ENCODE data around the gene DNAJA2.
"Not testable (repeated sequence)": the region's sequence is repeated elsewhere in the genome, so short reads cannot be mapped to it uniquely, and the experiment has no call there.

DNAJA2 gene

DNA sequence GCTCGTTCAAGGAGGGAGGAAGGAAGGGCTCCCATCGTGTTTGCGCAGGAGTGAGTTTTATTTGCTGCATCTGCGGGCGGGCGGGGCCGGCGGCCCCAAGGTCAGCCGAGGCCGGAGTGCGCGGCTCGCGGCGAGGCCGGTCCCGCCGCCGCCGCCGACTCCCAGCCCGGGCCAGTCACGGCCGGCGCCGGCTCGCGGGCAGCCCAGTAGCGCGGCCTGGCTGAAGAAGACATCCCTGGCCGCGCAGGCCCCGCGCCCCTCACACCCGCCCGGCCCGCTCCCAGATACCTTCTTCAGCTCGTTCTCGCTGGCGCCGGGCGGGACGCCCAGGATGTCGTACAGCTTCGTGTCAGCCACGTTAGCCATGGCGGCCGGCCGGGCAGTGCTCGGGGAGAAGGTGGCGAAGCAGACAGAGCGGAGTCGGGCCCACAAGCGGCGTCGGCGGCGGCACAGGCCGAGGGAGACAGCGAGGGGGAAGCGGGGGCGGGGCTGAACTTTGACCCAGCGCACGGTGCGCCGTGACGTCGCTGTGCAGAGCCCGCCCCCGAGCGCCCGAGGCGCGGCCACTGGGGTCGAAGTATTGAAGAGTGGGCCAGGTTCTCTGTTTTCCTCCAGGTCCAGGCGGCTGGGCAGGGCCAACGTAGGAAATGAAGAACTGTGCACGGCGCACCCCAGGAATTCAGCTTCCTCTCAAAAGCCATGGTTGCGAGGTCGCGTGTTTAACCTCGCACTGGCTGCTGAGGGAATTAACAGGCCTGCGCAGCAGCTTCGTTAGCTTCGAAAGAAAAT is at the start of gene DNAJA2:
DNAJA2 (minus strand) TSS at position 468 of the 789 bp plus-strand sequence; CDS start at position 366, 102 bp downstream.
- FAIRE-seq = peak; percentile 40

DNA sequence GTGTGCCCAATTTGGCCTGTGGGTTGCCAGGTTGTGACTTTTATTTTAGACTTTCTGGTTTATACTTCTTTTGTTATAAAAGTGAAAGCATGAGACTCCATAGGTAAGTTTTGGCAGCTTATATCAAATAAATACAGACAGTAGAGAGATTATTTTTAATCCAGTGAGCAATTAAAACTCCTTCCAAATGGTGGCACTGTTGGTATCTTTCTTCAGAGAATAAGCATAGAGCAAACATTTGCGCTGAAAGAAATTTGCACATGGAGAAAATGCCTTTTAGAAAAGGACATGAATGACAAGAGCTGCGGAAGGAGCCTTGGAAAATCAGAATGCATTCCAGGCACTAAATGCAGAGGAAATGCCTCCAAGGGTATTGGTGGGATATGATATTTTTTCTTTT is 46.1 kb upstream of the DNAJA2 start:
- peak; percentile 40 for FAIRE-seq

DNA sequence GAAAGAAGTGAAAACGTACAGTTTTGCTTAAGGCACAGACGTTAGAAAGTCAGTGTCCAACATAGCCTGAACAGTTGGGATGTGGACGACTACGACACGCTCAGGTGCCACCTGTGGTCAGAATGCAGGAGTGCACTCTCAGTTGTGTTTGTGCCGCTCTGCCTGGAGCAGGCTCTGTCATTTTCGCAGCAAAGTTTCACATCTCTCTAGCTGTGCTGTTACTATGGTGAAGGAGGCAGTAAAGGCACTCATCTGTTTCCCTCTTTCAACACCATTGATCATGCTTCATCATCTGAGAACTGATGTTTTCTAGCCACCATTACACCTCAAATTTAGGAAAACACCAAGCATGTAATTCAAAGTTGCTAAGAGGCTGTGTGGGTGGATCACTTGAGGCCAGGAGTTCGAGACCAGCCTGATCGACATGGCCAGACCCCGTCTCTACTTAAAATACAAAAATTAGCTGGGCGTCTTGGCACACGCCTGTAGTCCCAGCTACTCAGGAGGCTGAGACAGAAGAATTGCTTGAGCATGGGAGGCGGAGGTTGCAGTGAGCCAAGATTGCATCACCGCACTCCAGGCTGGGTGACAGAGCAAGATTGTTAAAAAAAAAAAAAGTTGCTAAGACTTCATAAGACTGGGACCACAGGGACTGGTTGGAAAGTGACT is 44.9 kb upstream of the DNAJA2 start:
- peak; percentile 91 for FAIRE-seq

DNA sequence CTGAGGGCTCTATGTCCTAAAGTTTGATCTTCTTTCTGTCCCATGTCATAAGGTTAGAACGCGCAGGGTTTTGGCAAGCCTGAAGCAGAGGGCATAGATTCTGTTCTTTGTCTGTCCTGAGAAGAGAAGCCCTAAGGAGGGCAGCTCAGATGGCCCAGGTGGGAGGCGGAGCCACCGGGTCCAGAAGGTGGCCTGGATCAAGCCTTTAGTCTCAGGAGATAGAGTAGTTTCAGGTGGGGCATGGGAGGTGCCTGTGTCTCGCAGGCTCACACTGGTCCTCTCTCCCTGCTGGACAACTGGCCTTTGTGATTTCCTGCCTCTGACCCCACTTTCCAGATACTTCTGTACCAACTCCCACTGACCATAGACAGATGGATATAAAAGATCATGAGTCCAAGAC is 44.2 kb upstream of the DNAJA2 start:
- no peak for FAIRE-seq

DNA sequence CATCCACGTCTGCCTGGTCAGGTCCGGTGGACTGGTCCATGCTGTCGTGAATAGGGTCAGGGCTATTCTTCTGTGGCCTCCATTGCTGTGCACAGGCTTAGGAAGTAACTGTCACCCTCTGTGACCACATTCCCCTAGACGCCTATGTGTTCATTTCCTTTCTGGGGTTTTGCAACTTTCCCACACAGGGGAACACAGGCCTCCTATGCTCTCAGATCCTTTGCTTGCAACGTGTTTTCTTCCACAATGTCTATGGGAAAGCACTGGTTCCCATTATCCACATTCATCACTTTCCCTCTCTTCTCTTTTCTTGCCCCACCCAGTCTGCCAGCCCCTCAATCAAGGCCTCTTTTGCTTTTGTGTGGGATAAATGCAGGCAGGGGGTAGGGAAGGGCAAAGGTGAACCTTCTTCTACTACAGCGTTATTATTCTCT is 43.2 kb upstream of the DNAJA2 start:
- FAIRE-seq = no peak

DNA sequence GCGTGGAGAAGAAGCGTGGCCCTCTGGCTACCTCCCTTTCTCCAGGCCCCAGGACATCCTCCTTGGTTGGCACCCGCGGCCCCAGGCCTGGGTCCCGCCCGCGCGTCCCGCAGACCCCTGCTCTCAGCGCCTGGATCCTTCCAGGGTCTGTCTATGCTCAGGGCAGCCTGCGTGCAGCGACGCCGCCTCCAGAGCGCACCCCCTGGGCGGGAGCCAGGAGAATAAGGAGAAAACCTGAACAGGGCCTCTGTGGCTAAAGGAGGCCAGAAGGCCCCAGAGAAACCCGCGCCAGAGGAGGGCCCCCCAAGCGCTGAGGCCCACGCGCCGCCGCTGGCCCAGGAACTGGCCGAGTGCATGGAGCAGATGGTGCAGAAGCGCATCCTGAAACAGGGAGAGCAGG is 40.4 kb upstream of the DNAJA2 start:
- no peak for FAIRE-seq

DNA sequence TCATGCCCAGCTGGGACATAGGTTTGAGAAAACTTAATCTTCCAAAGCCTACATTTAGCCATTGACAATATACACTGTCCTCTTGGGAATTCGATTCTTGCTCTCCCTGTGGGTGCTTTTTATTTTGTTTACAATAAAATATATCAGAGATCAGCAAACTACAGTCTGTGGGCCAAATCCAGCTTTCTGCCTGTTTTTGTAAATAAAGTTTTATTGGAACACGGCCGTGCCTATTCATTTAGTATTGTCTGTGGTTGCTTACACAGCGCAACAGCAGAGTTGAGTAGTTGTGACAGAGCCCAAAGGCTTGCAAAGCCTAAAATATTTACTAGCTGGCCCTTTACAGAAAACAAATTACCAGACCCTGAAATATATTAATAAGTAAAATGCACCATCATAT is 39.7 kb upstream of the DNAJA2 start:
- FAIRE-seq = no peak

DNA sequence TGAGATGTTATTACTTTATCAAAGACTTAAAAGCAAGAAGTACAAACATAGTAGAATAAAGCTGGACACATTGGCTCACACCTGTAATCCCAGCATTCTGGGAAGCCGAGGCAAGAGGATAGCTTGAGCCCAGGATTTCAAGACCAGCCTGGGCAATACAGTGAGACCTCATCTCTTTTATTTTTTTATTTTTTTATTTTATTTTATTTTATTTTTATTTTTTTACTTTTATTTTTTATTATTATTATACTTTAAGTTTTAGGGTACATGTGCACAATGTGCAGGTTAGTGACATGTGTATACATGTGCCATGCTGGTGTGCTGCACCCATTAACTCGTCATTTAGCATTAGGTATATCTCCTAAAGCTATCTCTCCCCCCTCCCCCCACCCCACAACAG is 37.3 kb upstream of the DNAJA2 start:
- FAIRE-seq = not testable (repeated sequence)

DNA sequence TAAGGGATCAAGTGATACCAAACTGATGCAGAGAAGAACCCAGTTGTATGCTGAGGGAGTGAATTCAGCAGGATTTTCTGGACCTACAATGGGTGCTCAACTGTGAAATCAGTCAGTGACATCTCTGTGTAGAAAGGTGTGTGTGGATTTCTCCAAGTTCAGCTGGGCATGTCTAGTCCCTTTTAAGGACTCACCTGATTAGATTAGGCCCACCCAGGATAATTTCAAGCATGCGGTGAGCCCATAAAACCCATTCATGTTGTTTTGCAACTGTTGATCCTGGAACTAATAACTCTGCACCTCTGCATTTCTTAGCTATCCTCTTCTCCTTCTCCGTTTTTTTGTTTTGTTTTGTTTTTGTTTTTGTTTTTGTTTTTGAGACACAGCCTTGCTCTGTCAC is 35.1 kb upstream of the DNAJA2 start:
- no peak for FAIRE-seq

DNA sequence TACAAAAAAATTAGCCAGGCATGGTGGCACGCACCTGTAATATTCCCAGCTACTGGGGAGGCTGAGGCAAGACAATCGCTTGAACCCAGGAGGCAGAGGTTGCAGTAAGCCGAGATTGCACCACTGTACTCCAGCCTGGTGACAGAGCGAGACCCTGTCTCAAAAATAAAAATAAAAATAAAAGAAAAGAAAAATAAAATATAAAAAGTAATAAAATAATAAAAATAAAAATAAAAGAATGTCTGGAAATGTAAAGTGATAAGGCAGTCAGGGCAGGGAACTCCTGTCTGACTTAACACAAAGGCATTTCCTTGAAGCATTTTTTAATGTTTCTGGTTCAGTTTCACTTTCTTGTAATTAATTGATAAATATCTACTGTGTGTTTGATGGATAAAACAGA is 34.7 kb upstream of the DNAJA2 start:
- FAIRE-seq = no peak

DNA sequence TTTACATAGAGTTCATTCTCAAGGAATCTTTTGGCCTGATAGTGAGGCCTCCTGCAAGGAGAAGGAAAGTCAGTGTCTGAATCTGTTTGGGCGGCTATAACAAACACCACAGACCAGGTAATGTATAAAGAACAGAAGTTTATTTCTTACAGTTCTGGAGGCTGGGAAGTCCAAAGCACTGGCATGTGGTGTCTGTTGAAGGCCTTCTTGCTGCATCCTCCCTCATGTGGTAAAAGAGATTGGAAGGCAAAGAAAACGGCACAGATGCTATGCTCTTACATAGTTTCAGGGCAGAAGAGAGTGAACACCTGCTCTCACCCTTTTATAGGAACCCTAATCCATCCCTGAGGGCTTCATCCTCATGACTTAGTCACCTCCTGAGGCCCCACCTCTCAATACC is 31.2 kb upstream of the DNAJA2 start:
- no peak for FAIRE-seq

DNA sequence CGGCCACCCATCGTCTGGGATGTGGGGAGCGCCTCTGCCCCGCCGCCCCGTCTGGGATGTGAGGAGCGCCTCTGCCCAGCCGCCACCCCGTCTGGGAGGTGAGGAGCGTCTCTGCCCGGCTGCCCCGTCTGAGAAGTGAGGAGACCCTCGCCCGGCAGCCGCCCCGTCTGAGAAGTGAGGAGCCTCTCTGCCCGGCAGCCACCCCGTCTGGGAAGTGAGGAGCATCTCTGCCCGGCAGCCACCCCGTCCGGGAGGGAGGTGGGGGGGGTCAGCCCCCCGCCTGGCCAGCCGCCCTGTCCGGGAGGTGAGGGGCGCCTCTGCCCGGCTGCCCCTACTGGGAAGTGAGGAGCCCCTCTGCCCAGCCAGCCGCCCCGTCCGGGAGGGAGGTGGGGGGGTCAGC is 26.6 kb upstream of the DNAJA2 start:
- not testable (repeated sequence) for FAIRE-seq

DNA sequence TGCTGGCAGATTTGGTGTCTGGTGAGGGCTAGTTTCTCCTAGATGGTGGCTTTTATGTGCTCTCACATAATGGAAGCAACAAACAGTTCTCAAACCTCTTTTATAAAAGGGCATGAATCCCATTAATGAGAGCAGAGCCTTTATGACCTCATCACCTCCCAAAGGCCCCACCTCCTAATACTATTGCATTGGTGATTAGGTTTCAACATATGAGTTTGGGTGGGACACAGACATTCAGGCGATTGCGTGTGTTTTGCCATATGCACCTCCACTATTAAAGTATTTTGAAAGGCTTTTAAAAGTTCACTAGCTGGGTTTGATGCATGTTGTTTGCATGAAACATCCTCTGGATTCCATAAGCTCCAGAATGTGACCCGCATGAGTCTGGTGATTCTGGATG is 24.4 kb upstream of the DNAJA2 start:
- FAIRE-seq = no peak

DNA sequence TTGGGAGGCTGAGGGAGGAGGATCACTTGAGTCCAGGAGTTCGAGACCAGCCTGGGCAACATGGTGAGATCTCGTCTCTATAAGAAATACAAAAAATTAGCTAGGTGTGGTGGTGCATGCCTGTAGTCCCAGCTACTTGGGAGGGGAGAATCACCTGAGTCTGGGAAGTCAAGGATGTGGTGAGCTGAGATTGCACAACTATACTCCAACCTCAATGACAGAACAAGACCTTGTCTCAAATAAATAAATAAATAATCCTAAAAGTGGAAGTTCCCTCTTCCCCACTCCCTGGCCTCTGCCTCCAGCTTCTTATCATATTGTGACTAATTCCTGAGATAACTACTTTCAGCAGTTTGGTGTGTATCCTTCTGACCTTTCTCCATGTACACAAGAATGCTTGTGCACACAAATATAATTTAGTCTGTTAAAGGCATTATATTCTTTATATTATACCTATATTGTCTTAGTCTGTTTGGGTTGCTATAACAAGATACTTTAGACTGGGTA is 23.5 kb upstream of the DNAJA2 start:
- no peak for FAIRE-seq

DNA sequence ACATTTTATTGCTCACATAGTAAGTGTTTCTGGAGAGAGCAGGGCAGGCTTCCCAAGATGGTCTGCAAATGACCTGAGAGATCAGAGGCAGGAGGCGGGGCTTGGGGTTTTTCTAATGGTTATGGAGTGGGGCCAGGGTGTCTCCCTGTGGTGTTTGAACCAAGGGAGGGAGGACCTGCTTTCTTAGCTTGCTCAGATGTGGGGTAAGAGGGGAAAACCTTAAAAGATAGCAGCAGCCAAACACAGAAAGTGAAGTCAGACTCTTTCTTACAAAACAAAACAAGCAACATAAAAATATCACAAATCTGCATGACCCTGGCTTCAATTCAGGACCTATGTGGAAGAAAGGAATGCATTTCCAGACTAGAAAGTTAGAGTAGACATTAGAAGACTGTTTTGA is 22.9 kb upstream of the DNAJA2 start:
- no peak for FAIRE-seq

DNA sequence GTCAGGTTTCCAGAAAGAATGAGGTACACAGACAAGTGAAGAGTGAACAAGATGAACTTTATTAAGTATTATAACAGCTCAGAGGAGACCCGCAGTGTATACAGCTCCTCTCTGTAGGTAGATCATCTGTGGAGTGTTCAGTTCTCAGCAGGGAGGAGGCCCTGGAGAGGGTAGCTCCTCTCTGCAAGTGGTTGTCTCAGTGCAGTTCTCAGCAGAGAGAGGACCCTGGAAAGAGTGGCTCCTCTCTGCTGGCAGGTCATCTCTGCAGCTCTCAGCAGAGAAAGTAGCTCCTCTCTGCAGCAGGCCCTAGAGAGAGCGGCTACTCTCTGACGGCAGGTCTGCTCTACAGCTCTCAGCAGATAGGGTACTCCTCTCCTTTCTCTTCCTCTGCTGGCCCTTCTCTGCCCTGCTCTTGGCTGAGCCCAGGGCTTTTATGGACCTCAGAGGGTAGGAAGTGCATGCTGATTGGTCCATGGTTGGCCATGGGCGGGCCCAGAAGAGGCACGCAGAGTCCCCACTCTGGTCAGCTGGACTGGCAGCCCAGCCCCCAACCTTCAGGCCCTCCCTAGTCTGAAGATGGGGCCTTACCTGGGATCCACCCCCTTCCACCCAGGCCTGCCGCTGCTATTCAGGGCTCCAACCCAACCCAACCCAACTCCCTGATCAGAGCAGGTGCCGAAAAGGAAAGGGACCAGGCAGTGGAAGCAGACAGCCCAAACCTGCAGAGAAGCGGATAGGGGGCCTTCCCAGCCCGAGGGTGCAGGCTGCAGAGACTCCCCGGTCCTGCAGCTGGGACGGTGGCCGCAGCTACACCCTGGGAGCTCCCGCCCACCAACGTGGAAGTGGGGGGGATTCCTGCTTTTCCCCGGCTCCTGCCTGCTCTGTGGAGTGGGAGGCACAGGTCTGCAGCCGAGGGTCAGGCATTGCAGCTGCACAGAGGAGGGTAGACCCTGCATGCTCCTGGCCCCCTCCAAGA is 18.5 kb upstream of the DNAJA2 start:
- no peak for FAIRE-seq

DNA sequence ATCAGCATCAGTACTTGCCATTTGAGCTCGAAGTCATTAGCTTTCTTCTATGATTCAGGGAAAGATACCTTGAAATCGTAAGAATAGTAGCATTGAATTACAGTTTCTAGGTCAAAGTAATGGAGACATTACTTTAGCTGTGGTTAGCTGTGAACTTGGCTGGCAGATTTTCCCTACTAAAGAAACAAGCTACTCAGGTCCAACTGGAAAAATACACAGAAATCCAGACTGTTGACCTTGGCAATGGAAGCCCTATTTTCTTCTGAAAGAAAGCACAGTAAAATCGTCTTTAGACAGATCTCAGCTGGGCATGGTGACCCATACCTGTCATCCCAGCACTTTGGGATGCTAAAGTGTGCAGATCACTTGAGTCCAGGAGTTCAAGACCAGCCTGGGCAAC is 13.4 kb upstream of the DNAJA2 start:
- FAIRE-seq = no peak

DNA sequence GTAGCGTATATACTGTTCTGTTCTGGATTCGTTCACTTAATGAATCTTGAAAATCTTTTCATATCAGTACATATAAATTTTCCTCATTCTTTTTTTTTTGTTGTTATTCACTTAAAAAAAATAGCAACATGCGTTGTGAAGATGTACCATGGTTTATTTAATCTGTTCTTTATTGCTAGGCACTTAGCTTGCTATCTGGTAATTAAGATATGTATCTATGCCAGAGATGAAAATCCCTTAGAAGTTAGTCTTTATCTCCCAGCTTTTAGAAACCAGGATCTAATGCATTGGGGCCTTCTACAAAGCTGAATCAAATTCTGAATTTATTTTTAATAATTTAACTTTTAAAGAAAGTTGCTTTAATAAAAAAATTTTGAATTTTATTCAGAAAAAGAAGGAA is 13.0 kb upstream of the DNAJA2 start:
- no peak for FAIRE-seq

DNA sequence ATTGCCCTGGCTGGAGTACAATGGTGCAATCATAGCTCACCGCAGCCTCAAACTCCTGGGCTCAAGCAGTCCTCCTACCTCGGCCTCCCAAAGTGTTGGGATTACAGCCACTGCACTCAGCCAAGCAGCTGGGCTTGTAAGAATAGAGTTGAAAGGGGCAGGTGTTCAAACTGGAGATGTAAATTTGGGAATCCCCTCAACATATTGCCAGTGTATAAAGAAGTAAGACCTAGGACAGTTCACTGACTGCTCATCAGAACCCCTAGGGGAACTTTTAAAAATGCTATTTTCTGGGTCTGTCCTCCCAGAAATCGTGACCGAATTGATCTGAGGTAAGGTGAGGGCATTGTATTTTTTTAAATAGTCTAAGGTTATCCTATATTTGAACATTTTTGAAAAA is 8.9 kb upstream of the DNAJA2 start:
- no peak for FAIRE-seq

DNA sequence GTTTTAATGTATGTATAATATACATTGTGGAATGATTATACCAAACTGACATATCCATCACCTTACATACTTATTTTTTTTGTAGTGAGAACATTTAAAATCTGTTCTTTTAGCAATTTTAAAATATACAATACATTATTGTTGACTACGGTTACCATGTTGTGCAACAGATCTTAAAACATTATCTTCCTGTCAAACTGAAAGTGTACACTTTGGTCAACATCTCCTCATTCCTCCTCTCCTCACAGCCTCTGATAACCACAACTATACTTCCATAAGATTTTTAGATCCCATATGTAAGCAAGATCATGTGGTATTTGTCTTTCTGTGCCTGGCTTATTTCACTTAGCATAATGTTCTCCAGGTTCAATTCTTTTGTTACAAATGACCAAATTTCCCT is 7.5 kb upstream of the DNAJA2 start:
- no peak for FAIRE-seq

DNA sequence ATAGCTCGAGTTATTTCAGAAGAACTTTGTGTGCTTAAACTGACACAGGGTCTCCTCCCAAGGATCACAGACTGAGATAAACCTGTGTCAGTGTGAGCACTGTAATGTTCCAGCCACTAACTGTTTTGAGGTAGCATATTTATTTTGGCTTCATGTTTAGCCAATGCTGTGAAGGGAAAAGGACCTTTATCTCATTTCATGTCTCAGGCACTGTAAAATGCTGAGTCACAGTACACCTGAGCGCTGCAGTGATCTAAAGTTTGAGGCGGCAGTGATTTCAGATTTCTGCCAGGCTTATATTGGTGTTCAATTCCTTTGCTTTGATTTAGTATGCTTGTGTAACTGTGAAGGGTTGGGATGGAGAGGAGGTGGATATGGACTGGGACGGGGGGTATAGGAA is 3.1 kb upstream of the DNAJA2 start:
- FAIRE-seq = no peak

DNA sequence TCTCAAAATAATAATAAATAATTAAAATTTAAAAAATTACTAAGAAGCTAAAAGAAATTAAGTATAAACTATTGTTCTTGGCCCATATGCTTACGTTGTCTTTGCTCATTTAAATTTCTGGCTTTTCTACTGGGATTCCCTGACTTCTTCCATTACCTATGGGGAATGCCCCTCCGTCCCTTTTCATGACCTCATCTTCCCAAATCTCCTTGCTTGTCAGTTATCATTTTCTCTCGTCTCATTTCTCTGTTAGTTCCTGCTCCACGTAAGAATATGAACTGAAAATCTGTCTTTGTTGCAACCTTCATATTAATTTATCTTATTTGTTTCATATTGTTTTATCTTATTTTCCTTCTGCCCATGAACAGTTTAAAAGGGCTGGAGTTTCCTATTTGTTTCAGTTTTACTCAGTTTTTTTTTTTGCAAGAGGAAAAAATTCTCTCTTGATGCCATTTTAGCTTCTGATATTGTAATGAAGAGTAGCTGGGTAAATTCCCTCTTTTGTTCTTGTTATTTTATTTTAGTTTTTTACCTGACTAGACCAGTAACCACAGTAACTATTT is 2.5 kb upstream of the DNAJA2 start:
- no peak for FAIRE-seq

DNA sequence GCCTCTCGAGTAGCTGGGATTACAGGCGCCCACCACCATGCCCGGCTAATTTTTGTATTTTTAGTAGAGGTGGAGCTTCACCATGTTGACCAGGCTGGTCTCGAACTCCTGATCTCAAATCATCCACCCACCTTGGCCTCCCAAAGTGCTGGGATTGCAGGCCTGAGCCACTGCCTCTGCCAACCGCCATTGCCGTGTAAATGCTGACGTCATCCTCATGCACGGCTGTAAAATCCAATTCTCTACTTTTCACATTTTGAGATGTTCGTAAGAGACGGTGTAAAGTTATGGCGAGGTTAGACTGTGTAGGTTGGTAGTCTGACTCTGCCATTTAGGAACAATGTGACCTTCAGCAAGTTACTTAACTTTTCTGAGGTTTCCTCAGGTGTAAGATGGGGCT is 1.7 kb upstream of the DNAJA2 start:
- FAIRE-seq = no peak

All from G401.6 (cell line).